OCI-LY7 (cell line): Measurements from ENCODE around the gene GADD45A.

Source experiments
- EZH2phosphoT487 ChIP-seq: fragments of 200-600 bp; sonication (generic); IDR thresholded peaks from 2 replicates; pipeline ENCODE4 v1.6.1; 2018; ENCODE audit warnings: low read depth, borderline replicate concordance, mild to moderate bottlenecking, mixed run types, antibody characterized with exemption, low read length, moderate library complexity, mixed read lengths
- TF ChIP-seq, protein P1 (sequence below): fragments of 200-600 bp; sonication (generic); conservative IDR thresholded peaks from 2 replicates; pipeline ENCODE4 v1.5.1; 2014; ENCODE audit warnings: mild to moderate bottlenecking, antibody characterized with exemption, low read length, moderate library complexity, mixed read lengths

DNA sequence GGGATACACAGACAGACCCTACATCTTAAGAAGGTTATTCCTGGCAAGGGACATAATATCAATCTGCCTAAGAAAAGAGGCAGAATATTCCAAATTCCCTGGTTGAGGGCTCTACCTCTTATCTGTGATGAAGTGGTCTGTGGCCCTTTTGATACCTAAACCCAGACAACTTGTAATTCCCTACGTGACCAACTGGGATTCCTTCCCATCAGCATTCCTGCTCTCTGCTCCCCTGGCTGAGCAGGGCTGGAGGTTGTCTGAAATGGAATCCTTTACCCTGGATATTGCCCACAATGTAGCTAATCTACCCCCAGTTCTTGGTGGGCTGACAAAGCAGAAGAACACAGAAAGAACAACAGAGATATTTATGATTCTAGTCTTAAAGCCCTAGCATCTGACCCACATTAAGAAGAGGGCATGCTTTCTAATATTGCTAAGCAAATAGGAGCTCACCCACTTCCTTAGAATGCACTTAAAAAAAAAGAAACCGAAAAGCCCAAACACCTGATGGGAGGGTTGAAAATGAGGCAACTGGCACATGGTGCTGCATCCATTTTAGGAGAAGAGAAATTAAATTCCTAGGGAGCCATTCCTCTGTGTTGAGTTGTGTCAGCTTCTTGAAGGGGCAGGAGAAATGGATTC is 36.8 kb downstream of the GADD45A start:
- TF ChIP-seq, protein P1, sequence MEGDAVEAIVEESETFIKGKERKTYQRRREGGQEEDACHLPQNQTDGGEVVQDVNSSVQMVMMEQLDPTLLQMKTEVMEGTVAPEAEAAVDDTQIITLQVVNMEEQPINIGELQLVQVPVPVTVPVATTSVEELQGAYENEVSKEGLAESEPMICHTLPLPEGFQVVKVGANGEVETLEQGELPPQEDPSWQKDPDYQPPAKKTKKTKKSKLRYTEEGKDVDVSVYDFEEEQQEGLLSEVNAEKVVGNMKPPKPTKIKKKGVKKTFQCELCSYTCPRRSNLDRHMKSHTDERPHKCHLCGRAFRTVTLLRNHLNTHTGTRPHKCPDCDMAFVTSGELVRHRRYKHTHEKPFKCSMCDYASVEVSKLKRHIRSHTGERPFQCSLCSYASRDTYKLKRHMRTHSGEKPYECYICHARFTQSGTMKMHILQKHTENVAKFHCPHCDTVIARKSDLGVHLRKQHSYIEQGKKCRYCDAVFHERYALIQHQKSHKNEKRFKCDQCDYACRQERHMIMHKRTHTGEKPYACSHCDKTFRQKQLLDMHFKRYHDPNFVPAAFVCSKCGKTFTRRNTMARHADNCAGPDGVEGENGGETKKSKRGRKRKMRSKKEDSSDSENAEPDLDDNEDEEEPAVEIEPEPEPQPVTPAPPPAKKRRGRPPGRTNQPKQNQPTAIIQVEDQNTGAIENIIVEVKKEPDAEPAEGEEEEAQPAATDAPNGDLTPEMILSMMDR, result no peak
- no peak for TF ChIP-seq EZH2phosphoT487
